Neural progenitor cell (in vitro differentiated cells): ENCODE results near the gene CELF6. TPM values are rescaled to one million over a fixed set of nuclear protein-coding genes. Genes with fewer than 3 reads are reported as not detected.

ENCODE experiments used
- DNase-seq: peaks from one replicate; pipeline ENCODE4 v3.0.0-alpha.2; 2016; ENCODE audit warnings: low spot score
- H2AFZ ChIP-seq: fragments of 200-600 bp; sonication (generic); replicated peaks from 2 replicates; pipeline ENCODE4 v1.6.1; 2016; ENCODE audit warnings: antibody characterized with exemption
- H3F3A ChIP-seq: fragments of 200-600 bp; sonication (generic); 2 replicates; pipeline ENCODE4 v1.6.1; 2016; ENCODE audit warnings: antibody characterized with exemption, low read depth
- H3K27ac ChIP-seq: fragments of 200-600 bp; sonication (generic); 2 replicates; pipeline ENCODE4 v1.5.1; 2016; ENCODE audit warnings: mild to moderate bottlenecking
- H3K27me3 ChIP-seq: fragments of 200-600 bp; sonication (generic); 2 replicates; pipeline ENCODE4 v1.6.1; 2016; ENCODE audit warnings: mild to moderate bottlenecking, moderate library complexity
- H3K36me3 ChIP-seq: fragments of 200-600 bp; sonication (generic); 2 replicates; pipeline ENCODE4 v1.5.1; 2016
- H3K4me1 ChIP-seq: fragments of 200-600 bp; sonication (generic); 2 replicates; pipeline ENCODE4 v1.6.1; 2016; ENCODE audit warnings: mixed run types
- H3K4me2 ChIP-seq: fragments of 200-600 bp; sonication (generic); 2 replicates; pipeline ENCODE4 v1.6.1; 2016
- H3K4me3 ChIP-seq: fragments of 200-600 bp; sonication (generic); 2 replicates; pipeline ENCODE4 v1.5.1; 2016
- H3K79me2 ChIP-seq: fragments of 200-600 bp; sonication (generic); 2 replicates; pipeline ENCODE4 v1.6.1; 2016; ENCODE audit warnings: low read depth
- H3K9ac ChIP-seq: fragments of 200-600 bp; sonication (generic); 2 replicates; pipeline ENCODE4 v1.6.1; 2016
- H3K9me3 ChIP-seq: fragments of 200-600 bp; sonication (generic); 2 replicates; pipeline ENCODE4 v1.5.1; 2016; ENCODE audit warnings: low read depth
- H4K20me1 ChIP-seq: fragments of 200-600 bp; sonication (generic); 2 replicates; pipeline ENCODE4 v1.6.1; 2016; ENCODE audit warnings: low read depth
- H3K27ac Mint-ChIP-seq: 3 replicates; pipeline ENCODE4 v1.8.0; 2021; ENCODE audit warnings: mixed read lengths
- H3K27me3 Mint-ChIP-seq: 2 replicates; pipeline ENCODE4 v1.8.0; 2022; ENCODE audit warnings: low read depth, mild to moderate bottlenecking, inconsistent platforms, moderate library complexity, mixed read lengths; ENCODE audit not compliant: insufficient read depth
- H3K36me3 Mint-ChIP-seq: 3 replicates; pipeline ENCODE4 v1.8.0; 2021; ENCODE audit warnings: mixed read lengths
- H3K4me1 Mint-ChIP-seq: 3 replicates; pipeline ENCODE4 v1.8.0; 2021; ENCODE audit warnings: mixed read lengths
- H3K4me3 Mint-ChIP-seq: 3 replicates; pipeline ENCODE4 v1.8.0; 2021; ENCODE audit warnings: mild to moderate bottlenecking, moderate library complexity, mixed read lengths
- H3K9me3 Mint-ChIP-seq: 3 replicates; pipeline ENCODE4 v1.8.0; 2020; ENCODE audit warnings: mixed read lengths
- EZH2 ChIP-seq: fragments of 200-600 bp; sonication (generic); IDR thresholded peaks from 2 replicates; pipeline ENCODE4 v1.6.1; 2017; ENCODE audit warnings: antibody characterized with exemption, mild to moderate bottlenecking, moderate library complexity
- EZH2phosphoT487 ChIP-seq: fragments of 200-600 bp; sonication (generic); IDR thresholded peaks from 2 replicates; pipeline ENCODE4 v1.6.1; 2017; ENCODE audit warnings: antibody characterized with exemption
- total RNA-seq: library from RNA; depleted of rRNA; stranded (reverse); fragments of >200 nt; gene quantifications from 2 replicates; pipeline ENCODE4 v1.2.3, GENCODE V29; 2015; ENCODE audit warnings: low replicate concordance
- TF ChIP-seq, protein P1 (sequence below): fragments of 200-600 bp; sonication (generic); IDR thresholded peaks from 2 replicates; pipeline ENCODE4 v1.5.1; 2017; ENCODE audit warnings: antibody characterized with exemption, mild to moderate bottlenecking

Gene CELF6
- total RNA-seq, 1 donor from 2014 or later: 0.95 TPM

DNA sequence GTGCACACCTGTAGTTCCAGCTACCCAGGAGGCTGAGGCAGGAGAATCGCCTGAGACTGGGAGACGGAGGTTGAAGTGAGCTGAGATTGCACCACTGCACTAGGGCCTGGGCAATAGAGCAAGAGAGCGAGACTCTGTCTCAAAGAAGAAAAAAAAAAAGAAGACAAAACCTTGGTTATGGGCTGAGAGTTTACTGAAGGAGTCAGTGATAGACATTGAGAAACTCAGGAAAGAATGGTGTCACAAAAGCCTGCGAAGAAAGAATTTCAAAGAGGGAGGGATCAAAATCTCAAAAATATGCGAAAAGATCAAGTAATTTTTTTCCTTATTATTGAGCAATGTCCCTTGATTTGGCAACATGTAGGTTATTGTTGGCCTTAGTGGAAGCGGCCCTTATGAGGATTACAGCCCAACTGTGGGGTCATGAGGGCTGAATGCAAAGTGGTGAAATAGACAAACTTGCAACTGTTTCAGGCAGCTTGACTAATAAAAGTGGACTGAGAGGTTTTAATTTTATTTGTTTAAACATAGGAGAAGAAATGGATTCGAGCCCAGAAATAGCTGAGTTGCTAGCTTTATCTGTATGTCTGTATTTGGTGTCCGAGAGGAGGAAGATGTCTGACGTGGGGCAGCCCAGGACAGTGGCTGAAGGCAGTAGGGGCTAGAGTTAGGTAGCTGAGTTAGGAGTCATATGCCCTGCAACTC is 18.8 kb upstream of the CELF6 start:
- Mint-ChIP-seq H3K27me3 (no peaks in the 10 kb centered on the region), H3K4me1 (no peaks in the 10 kb centered on the region), H3K9me3 (no peaks in the 10 kb centered on the region), H3K27ac (no peak overlapping the region), H3K36me3 (no peaks in the 10 kb centered on the region), H3K4me3 (no peak overlapping the region)
- Histone ChIP-seq H3K4me2 (no peak overlapping the region), H3K36me3 (no peaks in the 10 kb centered on the region), H3K4me1 (no peaks in the 10 kb centered on the region), H4K20me1 (no peaks in the 10 kb centered on the region), H3K9me3 (no peaks in the 10 kb centered on the region), H3K79me2 (no peaks in the 10 kb centered on the region), H3K27ac (no peak overlapping the region), H3K9ac (no peak overlapping the region), H3K27me3 (no peaks in the 10 kb centered on the region), H3F3A (peaks cover 9% of the 10 kb centered on the region), H3K4me3 (no peak overlapping the region), H2AFZ (no peak overlapping the region)
- TF ChIP-seq EZH2phosphoT487 (no peak), EZH2 (no peak)
- TF ChIP-seq, protein P1, sequence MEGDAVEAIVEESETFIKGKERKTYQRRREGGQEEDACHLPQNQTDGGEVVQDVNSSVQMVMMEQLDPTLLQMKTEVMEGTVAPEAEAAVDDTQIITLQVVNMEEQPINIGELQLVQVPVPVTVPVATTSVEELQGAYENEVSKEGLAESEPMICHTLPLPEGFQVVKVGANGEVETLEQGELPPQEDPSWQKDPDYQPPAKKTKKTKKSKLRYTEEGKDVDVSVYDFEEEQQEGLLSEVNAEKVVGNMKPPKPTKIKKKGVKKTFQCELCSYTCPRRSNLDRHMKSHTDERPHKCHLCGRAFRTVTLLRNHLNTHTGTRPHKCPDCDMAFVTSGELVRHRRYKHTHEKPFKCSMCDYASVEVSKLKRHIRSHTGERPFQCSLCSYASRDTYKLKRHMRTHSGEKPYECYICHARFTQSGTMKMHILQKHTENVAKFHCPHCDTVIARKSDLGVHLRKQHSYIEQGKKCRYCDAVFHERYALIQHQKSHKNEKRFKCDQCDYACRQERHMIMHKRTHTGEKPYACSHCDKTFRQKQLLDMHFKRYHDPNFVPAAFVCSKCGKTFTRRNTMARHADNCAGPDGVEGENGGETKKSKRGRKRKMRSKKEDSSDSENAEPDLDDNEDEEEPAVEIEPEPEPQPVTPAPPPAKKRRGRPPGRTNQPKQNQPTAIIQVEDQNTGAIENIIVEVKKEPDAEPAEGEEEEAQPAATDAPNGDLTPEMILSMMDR: no peak
- DNase-seq: no peak

DNA sequence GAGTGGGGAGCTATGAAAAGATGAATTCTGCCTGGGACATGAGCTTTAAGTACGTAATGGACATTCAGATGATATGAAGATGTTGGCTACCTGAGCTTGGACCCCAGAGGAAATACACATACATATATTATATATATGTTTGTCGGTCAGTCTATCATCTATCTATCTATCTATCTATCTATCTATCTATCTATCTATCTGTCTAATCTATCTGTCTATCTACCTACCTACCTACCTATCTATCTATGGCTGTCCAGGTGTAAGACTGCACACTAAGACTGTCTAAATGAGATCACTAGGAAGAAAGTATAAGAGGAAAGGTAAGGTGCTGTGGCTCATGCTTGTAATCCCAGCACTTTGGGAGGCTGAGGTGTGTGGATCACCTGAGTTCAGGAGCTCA is 18.2 kb upstream of the CELF6 start:
- DNase-seq: no peak
- no peak overlapping the region for H3K4me3 ChIP-seq
- Mint-ChIP-seq H3K9me3 (no peaks in the 10 kb centered on the region), H3K27me3 (no peaks in the 10 kb centered on the region), H3K4me1 (no peaks in the 10 kb centered on the region), H3K27ac (no peak overlapping the region), H3K36me3 (no peaks in the 10 kb centered on the region), H3K4me3 (no peak overlapping the region)
- H3K27ac ChIP-seq: no peak overlapping the region
- no peak overlapping the region for H2AFZ ChIP-seq
- no peak overlapping the region for H3K9ac ChIP-seq
- TF ChIP-seq EZH2phosphoT487 (no peak), EZH2 (no peak)
- TF ChIP-seq, protein P1: no peak
- no peak overlapping the region for H3K4me2 ChIP-seq
- H3K27me3 ChIP-seq: no peaks in the 10 kb centered on the region
- no peaks in the 10 kb centered on the region for H3K79me2 ChIP-seq
- H3F3A ChIP-seq: peaks cover 9% of the 10 kb centered on the region
- no peaks in the 10 kb centered on the region for H3K9me3 ChIP-seq
- no peaks in the 10 kb centered on the region for H3K4me1 ChIP-seq
- no peaks in the 10 kb centered on the region for H4K20me1 ChIP-seq
- no peaks in the 10 kb centered on the region for H3K36me3 ChIP-seq

GRCh38 chr15:72334842-72335241 is 14.9 kb upstream of the CELF6 start:
- Histone ChIP-seq H3K27ac (no peak overlapping the region), H3K9ac (no peak overlapping the region), H2AFZ (no peak overlapping the region), H3K36me3 (no peaks in the 10 kb centered on the region), H3K79me2 (no peaks in the 10 kb centered on the region), H3K4me3 (no peak overlapping the region), H3F3A (no peaks in the 10 kb centered on the region), H3K4me2 (no peak overlapping the region), H4K20me1 (no peaks in the 10 kb centered on the region), H3K9me3 (no peaks in the 10 kb centered on the region), H3K4me1 (no peaks in the 10 kb centered on the region), H3K27me3 (no peaks in the 10 kb centered on the region)
- TF ChIP-seq EZH2: no peak
- DNase-seq: no peak
- Mint-ChIP-seq H3K9me3 (no peaks in the 10 kb centered on the region), H3K27me3 (no peaks in the 10 kb centered on the region), H3K4me1 (no peaks in the 10 kb centered on the region), H3K36me3 (no peaks in the 10 kb centered on the region), H3K4me3 (no peak overlapping the region), H3K27ac (no peak overlapping the region)

GRCh38 chr15:72331021-72331420 is 11.1 kb upstream of the CELF6 start:
- H3K27ac Mint-ChIP-seq: no peak overlapping the region
- H4K20me1 ChIP-seq: no peaks in the 10 kb centered on the region

More at GRCh38 chr15:72331021-72331420, 11.1 kb upstream of the CELF6 start:
- no peaks in the 10 kb centered on the region for H3K9me3 ChIP-seq
- H3K27ac ChIP-seq: no peak overlapping the region
- no peak overlapping the region for H3K9ac ChIP-seq
- Mint-ChIP-seq H3K4me1 (no peaks in the 10 kb centered on the region), H3K4me3 (no peak overlapping the region), H3K9me3 (no peaks in the 10 kb centered on the region), H3K36me3 (no peaks in the 10 kb centered on the region), H3K27me3 (no peaks in the 10 kb centered on the region)
- H3K27me3 ChIP-seq: no peaks in the 10 kb centered on the region
- TF ChIP-seq EZH2phosphoT487 (no peak), EZH2 (no peak)
- TF ChIP-seq, protein P1: no peak
- no peaks in the 10 kb centered on the region for H3K4me1 ChIP-seq
- no peak overlapping the region for H3K4me2 ChIP-seq
- no peak for DNase-seq
- H3F3A ChIP-seq: no peaks in the 10 kb centered on the region
- H3K79me2 ChIP-seq: no peaks in the 10 kb centered on the region
- no peak overlapping the region for H2AFZ ChIP-seq
- no peak overlapping the region for H3K4me3 ChIP-seq
- H3K36me3 ChIP-seq: no peaks in the 10 kb centered on the region
